HEK293 (cell line): Measurements from ENCODE around the gene CDC40.

ENCODE experiments used
- CTCF ChIA-PET: fragments of 350-600 bp; formaldehyde crosslinking; extraction: SDS; loops from one replicate; lab custom pipeline; 2021; ENCODE audit warnings: antibody characterized with exemption; lab: Yijun Ruan, JAX
- POLR2A ChIA-PET: fragments of 300-600 bp; formaldehyde crosslinking; extraction: SDS; loops from one replicate; lab custom pipeline; 2020; ENCODE audit warnings: antibody characterized with exemption, inconsistent platforms; lab: Yijun Ruan, JAX
- H3K27ac ChIP-seq: fragments of 200-500 bp; sonication (Bioruptor generic); 2 replicates; pipeline ENCODE4 v1.5.1; 2014; ENCODE audit warnings: low read depth, low read length, control low read depth, inconsistent platforms; ENCODE audit errors: extremely low read depth
- H3K36me3 ChIP-seq, 2 experiments: fragments of 200-500 bp in 1 of 2; sonication (Bioruptor generic) in 1 of 2; 1 replicate in 1 of 2; 2 replicates in 1 of 2; pipeline ENCODE4 v1.5.1; 2014 to 2017; ENCODE audit warnings: inconsistent platforms in 2 of 2, low read length in 2 of 2; ENCODE audit not compliant: control insufficient read depth in 2 of 2, insufficient read depth in 1 of 2
- H3K4me1 ChIP-seq: fragments of 200-500 bp; sonication (Bioruptor generic); 2 replicates; pipeline ENCODE4 v1.5.1; 2014; ENCODE audit warnings: mild to moderate bottlenecking, low read length, inconsistent platforms; ENCODE audit not compliant: control insufficient read depth, insufficient read depth
- H3K4me3 ChIP-seq: 2 replicates; pipeline ENCODE4 v1.5.1; 2011; ENCODE audit warnings: low read depth, mild to moderate bottlenecking, control low read depth, low read length, moderate library complexity
- H3K9me3 ChIP-seq: fragments of 200-500 bp; sonication (Bioruptor generic); 2 replicates; pipeline ENCODE4 v1.5.1; 2014; ENCODE audit warnings: low read depth, low read length, inconsistent platforms; ENCODE audit not compliant: control insufficient read depth, insufficient read depth
- FEZF1 ChIP-seq: fragments of 450-650 bp; formaldehyde crosslinking; IDR thresholded peaks from 2 replicates; pipeline ENCODE4 v1.5.1; 2016; ENCODE audit warnings: missing biosample characterization, missing genetic modification characterization
- MZF1 ChIP-seq: fragments of 450-650 bp; formaldehyde crosslinking; IDR thresholded peaks from 2 replicates; pipeline ENCODE4 v1.5.1; 2017; ENCODE audit warnings: missing biosample characterization, missing genetic modification characterization, borderline replicate concordance
- SP2 ChIP-seq: fragments of 450-650 bp; formaldehyde crosslinking; IDR thresholded peaks from 2 replicates; pipeline ENCODE4 v1.5.1; 2016; ENCODE audit warnings: missing biosample characterization, missing genetic modification characterization
- WT1 ChIP-seq: fragments of 450-650 bp; formaldehyde crosslinking; IDR thresholded peaks from 2 replicates; pipeline ENCODE4 v1.5.1; 2016; ENCODE audit warnings: missing biosample characterization, missing genetic modification characterization
- ZNF148 ChIP-seq: fragments of 450-650 bp; formaldehyde crosslinking; IDR thresholded peaks from 2 replicates; pipeline ENCODE4 v1.5.0; 2017; ENCODE audit warnings: missing biosample characterization, missing genetic modification characterization, borderline replicate concordance
- ZNF548 ChIP-seq: fragments of 450-650 bp; formaldehyde crosslinking; IDR thresholded peaks from 2 replicates; pipeline ENCODE4 v1.5.1; 2016; ENCODE audit warnings: missing biosample characterization, missing genetic modification characterization
- ZNF561 ChIP-seq: fragments of 450-650 bp; IDR thresholded peaks from 2 replicates; pipeline ENCODE4 v1.5.1; 2018; ENCODE audit warnings: missing biosample characterization, missing genetic modification characterization, borderline replicate concordance
- ZNF76 ChIP-seq: fragments of 450-650 bp; formaldehyde crosslinking; IDR thresholded peaks from 2 replicates; pipeline ENCODE4; 2016; ENCODE audit warnings: low read depth, missing biosample characterization, missing genetic modification characterization, borderline replicate concordance
- ZNF791 ChIP-seq: fragments of 450-650 bp; formaldehyde crosslinking; IDR thresholded peaks from 2 replicates; pipeline ENCODE4 v1.5.1; 2016; ENCODE audit warnings: missing biosample characterization, missing genetic modification characterization
- TF ChIP-seq, protein P1 (sequence below): fragments of 450-650 bp; formaldehyde crosslinking; IDR thresholded peaks from 2 replicates; pipeline ENCODE4 v1.5.1; 2016; ENCODE audit warnings: missing biosample characterization, missing genetic modification characterization
- TF ChIP-seq, protein P2 (sequence below): fragments of 450-650 bp; formaldehyde crosslinking; IDR thresholded peaks from 2 replicates; pipeline ENCODE4 v1.5.1; 2016; ENCODE audit warnings: missing biosample characterization, missing genetic modification characterization
- TF ChIP-seq, protein P3 (sequence below): fragments of 450-650 bp; formaldehyde crosslinking; optimal IDR thresholded peaks from 2 replicates; pipeline ENCODE3; 2016; ENCODE audit warnings: missing biosample characterization, mild to moderate bottlenecking, missing genetic modification characterization
- TF ChIP-seq, protein P4 (sequence below): fragments of 450-650 bp; formaldehyde crosslinking; IDR thresholded peaks from 2 replicates; pipeline ENCODE4 v1.5.1; 2016; ENCODE audit warnings: missing biosample characterization, missing genetic modification characterization, borderline replicate concordance
- TF ChIP-seq, protein P5 (sequence below): IDR thresholded peaks from 2 replicates; pipeline ENCODE4 v1.6.1; 2011; ENCODE audit warnings: mild to moderate bottlenecking, low read depth, low read length, borderline replicate concordance
- TF ChIP-seq, protein P6 (sequence below): fragments of 450-650 bp; formaldehyde crosslinking; conservative IDR thresholded peaks from 2 replicates; pipeline ENCODE4 v1.5.1; 2016; ENCODE audit warnings: low read depth, missing biosample characterization, missing genetic modification characterization

Gene CDC40

DNA sequence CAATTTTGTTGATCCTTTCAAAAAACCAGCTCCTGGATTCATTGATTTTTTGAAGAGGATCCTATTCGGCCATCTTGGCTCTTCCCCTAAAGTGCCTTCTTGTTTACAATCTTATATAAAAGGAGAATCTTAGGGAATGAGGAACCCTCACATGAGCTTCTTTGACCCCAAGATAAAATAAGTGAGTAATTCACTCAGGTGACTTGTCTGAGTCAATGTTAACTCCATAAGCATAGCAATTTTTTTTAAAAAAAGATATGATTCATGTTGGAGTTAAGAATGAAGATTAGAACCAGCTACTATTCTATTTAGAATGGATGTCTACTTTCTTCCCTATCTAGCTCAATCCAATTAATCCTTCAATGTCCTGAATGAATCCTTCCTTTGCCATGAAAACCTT, 21.7 kb upstream of the CDC40 start:
- ChIA-PET CTCF (interaction anchor here (0.6 to 0.7 kb wide), 2 partner anchors 375 to 502 kb away, joined by 3 to 5 read pairs; no protein-coding TSS in a partner anchor), POLR2A (no interaction called here)
- TF ChIP-seq SP2 = no peak
- TF ChIP-seq, protein P1, sequence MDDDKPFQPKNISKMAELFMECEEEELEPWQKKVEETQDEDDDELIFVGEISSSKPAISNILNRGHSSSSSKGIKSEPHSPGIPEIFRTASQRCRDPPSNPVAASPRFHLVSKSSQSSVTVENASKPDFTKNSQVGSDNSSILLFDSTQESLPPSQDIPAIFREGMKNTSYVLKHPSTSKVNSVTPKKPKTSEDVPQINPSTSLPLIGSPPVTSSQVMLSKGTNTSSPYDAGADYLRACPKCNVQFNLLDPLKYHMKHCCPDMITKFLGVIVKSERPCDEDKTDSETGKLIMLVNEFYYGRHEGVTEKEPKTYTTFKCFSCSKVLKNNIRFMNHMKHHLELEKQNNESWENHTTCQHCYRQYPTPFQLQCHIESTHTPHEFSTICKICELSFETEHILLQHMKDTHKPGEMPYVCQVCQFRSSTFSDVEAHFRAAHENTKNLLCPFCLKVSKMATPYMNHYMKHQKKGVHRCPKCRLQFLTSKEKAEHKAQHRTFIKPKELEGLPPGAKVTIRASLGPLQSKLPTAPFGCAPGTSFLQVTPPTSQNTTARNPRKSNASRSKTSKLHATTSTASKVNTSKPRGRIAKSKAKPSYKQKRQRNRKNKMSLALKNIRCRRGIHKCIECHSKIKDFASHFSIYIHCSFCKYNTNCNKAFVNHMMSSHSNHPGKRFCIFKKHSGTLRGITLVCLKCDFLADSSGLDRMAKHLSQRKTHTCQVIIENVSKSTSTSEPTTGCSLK (tag by site-specific recombination) = no peak
- no peak for TF ChIP-seq ZNF561 (tag by site-specific recombination)
- no peak for TF ChIP-seq FEZF1 (tag by site-specific recombination)
- TF ChIP-seq ZNF76 = no peak
- TF ChIP-seq, protein P2, sequence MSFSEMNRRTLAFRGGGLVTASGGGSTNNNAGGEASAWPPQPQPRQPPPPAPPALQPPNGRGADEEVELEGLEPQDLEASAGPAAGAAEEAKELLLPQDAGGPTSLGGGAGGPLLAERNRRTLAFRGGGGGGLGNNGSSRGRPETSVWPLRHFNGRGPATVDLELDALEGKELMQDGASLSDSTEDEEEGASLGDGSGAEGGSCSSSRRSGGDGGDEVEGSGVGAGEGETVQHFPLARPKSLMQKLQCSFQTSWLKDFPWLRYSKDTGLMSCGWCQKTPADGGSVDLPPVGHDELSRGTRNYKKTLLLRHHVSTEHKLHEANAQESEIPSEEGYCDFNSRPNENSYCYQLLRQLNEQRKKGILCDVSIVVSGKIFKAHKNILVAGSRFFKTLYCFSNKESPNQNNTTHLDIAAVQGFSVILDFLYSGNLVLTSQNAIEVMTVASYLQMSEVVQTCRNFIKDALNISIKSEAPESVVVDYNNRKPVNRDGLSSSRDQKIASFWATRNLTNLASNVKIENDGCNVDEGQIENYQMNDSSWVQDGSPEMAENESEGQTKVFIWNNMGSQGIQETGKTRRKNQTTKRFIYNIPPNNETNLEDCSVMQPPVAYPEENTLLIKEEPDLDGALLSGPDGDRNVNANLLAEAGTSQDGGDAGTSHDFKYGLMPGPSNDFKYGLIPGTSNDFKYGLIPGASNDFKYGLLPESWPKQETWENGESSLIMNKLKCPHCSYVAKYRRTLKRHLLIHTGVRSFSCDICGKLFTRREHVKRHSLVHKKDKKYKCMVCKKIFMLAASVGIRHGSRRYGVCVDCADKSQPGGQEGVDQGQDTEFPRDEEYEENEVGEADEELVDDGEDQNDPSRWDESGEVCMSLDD (tag by site-specific recombination) = no peak
- no peak for TF ChIP-seq MZF1 (tag by site-specific recombination)
- TF ChIP-seq ZNF791 = no peak
- TF ChIP-seq WT1 (tag by site-specific recombination) = no peak
- TF ChIP-seq, protein P3, sequence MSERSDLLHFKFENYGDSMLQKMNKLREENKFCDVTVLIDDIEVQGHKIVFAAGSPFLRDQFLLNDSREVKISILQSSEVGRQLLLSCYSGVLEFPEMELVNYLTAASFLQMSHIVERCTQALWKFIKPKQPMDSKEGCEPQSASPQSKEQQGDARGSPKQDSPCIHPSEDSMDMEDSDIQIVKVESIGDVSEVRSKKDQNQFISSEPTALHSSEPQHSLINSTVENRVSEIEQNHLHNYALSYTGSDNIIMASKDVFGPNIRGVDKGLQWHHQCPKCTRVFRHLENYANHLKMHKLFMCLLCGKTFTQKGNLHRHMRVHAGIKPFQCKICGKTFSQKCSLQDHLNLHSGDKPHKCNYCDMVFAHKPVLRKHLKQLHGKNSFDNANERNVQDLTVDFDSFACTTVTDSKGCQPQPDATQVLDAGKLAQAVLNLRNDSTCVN (tag by site-specific recombination) = no peak
- TF ChIP-seq, protein P4, sequence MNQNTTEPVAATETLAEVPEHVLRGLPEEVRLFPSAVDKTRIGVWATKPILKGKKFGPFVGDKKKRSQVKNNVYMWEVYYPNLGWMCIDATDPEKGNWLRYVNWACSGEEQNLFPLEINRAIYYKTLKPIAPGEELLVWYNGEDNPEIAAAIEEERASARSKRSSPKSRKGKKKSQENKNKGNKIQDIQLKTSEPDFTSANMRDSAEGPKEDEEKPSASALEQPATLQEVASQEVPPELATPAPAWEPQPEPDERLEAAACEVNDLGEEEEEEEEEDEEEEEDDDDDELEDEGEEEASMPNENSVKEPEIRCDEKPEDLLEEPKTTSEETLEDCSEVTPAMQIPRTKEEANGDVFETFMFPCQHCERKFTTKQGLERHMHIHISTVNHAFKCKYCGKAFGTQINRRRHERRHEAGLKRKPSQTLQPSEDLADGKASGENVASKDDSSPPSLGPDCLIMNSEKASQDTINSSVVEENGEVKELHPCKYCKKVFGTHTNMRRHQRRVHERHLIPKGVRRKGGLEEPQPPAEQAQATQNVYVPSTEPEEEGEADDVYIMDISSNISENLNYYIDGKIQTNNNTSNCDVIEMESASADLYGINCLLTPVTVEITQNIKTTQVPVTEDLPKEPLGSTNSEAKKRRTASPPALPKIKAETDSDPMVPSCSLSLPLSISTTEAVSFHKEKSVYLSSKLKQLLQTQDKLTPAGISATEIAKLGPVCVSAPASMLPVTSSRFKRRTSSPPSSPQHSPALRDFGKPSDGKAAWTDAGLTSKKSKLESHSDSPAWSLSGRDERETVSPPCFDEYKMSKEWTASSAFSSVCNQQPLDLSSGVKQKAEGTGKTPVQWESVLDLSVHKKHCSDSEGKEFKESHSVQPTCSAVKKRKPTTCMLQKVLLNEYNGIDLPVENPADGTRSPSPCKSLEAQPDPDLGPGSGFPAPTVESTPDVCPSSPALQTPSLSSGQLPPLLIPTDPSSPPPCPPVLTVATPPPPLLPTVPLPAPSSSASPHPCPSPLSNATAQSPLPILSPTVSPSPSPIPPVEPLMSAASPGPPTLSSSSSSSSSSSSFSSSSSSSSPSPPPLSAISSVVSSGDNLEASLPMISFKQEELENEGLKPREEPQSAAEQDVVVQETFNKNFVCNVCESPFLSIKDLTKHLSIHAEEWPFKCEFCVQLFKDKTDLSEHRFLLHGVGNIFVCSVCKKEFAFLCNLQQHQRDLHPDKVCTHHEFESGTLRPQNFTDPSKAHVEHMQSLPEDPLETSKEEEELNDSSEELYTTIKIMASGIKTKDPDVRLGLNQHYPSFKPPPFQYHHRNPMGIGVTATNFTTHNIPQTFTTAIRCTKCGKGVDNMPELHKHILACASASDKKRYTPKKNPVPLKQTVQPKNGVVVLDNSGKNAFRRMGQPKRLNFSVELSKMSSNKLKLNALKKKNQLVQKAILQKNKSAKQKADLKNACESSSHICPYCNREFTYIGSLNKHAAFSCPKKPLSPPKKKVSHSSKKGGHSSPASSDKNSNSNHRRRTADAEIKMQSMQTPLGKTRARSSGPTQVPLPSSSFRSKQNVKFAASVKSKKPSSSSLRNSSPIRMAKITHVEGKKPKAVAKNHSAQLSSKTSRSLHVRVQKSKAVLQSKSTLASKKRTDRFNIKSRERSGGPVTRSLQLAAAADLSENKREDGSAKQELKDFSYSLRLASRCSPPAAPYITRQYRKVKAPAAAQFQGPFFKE (tag by site-specific recombination) = no peak
- TF ChIP-seq ZNF548 (tag by site-specific recombination) = no peak
- TF ChIP-seq, protein P5, sequence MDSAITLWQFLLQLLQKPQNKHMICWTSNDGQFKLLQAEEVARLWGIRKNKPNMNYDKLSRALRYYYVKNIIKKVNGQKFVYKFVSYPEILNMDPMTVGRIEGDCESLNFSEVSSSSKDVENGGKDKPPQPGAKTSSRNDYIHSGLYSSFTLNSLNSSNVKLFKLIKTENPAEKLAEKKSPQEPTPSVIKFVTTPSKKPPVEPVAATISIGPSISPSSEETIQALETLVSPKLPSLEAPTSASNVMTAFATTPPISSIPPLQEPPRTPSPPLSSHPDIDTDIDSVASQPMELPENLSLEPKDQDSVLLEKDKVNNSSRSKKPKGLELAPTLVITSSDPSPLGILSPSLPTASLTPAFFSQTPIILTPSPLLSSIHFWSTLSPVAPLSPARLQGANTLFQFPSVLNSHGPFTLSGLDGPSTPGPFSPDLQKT = no peak
- TF ChIP-seq, protein P6, sequence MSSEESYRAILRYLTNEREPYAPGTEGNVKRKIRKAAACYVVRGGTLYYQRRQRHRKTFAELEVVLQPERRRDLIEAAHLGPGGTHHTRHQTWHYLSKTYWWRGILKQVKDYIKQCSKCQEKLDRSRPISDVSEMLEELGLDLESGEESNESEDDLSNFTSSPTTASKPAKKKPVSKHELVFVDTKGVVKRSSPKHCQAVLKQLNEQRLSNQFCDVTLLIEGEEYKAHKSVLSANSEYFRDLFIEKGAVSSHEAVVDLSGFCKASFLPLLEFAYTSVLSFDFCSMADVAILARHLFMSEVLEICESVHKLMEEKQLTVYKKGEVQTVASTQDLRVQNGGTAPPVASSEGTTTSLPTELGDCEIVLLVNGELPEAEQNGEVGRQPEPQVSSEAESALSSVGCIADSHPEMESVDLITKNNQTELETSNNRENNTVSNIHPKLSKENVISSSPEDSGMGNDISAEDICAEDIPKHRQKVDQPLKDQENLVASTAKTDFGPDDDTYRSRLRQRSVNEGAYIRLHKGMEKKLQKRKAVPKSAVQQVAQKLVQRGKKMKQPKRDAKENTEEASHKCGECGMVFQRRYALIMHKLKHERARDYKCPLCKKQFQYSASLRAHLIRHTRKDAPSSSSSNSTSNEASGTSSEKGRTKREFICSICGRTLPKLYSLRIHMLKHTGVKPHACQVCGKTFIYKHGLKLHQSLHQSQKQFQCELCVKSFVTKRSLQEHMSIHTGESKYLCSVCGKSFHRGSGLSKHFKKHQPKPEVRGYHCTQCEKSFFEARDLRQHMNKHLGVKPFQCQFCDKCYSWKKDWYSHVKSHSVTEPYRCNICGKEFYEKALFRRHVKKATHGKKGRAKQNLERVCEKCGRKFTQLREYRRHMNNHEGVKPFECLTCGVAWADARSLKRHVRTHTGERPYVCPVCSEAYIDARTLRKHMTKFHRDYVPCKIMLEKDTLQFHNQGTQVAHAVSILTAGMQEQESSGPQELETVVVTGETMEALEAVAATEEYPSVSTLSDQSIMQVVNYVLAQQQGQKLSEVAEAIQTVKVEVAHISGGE (tag by site-specific recombination) = no peak
- TF ChIP-seq ZNF148 (tag by site-specific recombination) = no peak
- H3K4me3 ChIP-seq = no peak overlapping the region
- H3K4me1 ChIP-seq = no peaks in the 10 kb centered on the region
- no peaks in the 10 kb centered on the region for H3K36me3 ChIP-seq
- H3K9me3 ChIP-seq = no peaks in the 10 kb centered on the region
- no peak overlapping the region for H3K27ac ChIP-seq
